ENCODE measurements around the gene MYD88.

MYD88 gene

DNA sequence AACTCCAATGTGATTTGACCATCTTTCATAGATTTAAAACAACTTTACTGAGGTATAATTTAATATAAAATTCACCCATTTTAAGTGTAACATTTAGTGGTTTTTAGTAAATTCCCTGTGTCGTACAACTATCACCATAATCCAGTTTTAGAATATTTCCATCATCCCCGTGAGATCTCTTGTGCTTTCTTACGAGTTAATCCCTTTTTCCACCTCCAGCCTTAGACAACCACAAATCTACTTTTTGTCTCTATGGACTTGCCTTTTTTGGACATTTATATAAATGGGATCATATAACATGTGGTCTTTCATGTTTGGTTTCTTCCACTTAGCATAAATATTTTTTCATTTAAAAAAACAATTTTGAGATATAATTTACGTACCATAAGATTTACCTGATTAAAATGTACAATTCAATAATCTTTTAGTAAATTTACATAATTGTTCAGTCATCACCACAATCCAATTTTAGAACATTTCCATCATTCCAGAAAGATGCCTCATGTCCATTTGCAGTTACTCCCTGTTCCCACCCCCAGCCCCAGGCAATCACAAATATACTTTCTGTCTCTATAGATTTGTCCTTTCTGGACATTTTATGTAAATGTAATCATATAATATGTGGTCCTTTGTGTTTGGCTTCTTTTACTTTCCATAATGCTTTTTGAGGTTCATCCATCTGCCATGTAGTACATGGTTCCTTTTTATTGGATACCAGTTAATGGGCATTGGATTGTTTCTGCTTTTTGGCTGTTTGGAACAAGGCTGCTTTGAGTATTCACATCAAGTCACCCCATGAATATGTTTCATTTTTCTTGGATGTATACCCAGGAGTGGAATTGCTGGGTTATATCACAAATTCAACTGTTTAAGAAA, 29.9 kb downstream of the MYD88 start:
- DNase-seq, result no peak

DNA sequence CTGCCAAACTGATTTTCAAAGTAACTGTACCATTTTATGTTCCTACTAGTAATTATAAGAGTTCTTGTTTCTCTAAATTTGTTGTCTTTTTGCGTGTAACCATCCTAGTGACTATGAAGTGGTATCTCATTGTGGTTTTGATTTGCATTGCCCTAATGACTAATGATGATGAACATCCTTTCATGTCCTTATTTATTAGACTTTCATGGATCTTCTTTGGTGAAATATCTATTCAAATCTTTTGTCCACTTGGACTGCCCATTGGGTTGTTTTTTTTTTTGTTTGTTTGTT, 30.5 kb downstream of the MYD88 start:
- DNase-seq, result no peak

DNA sequence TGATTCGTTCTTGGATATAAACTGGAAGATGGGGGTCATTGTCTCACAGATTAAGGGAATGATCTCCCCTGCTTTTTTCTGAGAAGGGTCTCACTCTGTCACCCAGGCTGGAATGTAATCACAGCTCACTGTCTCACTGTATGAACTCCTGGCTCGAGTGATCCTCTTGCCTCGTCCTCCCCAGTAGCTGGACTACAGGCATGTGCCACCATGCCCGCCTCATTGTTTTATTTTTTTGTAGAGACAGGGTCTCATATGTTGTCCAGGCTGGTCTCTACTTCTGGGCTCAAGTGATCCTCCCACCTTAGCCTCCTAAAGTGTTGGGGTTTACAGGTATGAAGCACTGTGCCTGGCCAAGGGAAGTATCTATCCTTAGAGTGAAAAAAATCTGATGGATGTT, 32.3 kb downstream of the MYD88 start:
- no peak for DNase-seq

DNA sequence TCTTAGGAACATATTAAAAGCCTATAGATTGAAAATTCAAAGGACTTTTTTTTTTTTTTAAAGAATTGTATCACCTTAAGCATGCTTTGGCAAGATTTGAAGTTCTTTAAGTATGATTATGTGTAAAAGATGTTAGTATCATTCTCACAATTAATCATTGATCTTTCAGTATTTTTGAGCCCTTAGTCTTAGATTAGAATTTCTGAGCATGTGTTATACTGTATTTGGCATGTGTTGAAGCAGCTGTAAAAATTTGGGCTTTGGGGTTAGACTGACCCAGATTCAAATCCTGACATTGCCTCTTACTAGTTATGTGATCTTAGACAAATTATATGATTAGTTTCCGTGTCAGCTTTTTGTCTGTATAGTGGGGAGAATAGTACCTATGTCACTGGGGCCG, 33.2 kb downstream of the MYD88 start:
- no peak for DNase-seq

DNA sequence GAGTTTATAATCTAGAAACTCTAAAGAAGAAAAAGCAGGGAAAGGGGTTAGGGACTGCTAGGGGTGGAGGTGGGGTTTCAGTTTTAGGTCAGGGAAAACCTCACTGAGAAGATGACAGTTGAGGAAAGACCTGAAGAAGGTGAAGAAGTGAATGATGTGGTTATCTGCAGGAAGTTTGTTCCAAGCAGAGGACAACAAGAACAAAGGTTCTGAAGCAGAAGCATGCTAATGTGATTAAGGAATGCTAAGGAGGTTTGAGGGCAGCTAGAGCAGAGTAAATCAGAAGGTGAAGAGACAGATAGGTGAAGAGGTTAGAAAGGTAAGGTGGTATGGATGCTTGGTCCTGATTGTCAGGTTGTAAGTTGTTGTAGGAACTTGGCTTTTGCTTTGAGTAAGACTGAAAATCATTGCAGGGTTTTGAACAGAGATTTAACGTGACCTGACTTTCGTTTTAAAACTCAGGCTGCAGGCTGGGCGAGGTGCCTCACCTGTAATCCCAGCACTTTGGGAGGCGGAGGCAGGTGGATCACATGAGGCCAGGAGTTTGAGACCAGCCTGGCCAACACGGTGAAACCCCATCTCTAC, 35.5 kb downstream of the MYD88 start:
- no peak for DNase-seq

DNA sequence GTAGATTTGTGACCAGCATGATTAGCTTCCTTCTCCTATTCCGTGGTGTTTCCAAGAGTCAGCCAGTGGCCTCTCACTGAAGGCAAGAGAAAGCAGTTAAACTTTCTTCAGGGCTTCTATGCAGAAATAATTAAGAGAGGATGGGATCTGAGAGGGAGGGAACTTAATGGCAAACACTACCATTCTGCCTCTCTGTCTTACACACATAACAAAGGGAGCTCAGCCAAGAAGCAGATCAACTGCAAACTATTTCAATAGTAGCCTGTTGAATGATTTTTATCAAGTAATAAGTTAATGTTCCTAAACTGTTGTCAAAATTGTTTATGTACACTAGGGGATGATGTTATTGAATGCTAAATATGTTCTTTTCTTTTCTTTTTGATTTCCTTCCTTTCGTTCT, 38.7 kb downstream of the MYD88 start:
- DNase-seq, result no peak

DNA sequence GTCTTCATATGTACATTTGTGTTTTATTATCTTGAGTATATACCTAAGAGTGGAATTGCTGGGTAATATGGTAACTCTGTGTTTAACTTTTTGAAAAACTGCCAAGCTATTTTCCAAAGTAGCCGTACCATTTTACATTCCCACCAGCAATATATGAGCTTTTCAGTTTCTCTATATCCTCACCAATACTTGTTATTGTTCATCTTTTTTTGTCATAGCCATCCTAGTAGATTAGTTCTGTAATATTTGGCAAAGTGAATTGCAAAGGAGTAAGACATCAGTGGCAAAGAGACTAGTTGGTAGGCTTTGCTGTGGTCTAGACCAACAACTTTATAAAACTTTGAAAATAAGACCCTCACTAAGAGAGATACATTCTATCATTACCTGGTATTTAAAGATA, 48.3 kb downstream of the MYD88 start:
- no peak for DNase-seq

DNA sequence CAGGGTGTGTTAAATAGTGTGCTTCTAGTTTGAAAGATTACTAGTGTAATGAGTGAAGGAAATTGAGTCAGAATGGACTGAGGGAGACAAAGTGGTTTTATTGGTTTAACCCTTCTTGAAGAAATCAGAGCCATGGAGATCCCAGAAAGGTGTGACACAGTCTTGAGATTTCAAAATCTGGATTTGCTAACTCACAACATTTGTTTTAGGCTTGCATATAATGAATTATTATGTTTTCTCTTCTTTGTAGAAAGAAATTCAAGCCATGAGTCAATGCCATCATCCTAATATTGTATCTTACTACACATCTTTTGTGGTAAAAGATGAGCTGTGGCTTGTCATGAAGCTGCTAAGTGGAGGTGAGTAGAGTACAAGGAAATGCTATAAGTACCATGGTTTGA, 52.0 kb downstream of the MYD88 start:
- DNase-seq, result no peak

Measured in effector CD4-positive, alpha-beta T cell (primary cell).